HG03280 (cell line): Measurements from ENCODE around the gene IGSF8.
"Not testable (repeated sequence)": the region's sequence is repeated elsewhere in the genome, so short reads cannot be mapped to it uniquely, and the experiment has no call there.

Experiments
- ATAC-seq: cut with Tn5 transposase; IDR thresholded peaks from one replicate; pipeline ENCODE4 v1.9.1; 2021; ENCODE audit warnings: mild to moderate bottlenecking, moderate library complexity; ENCODE audit not compliant: unreplicated experiment

The IGSF8 gene

GRCh38 chr1:160127865-160128523 lies 29.6 kb upstream of the IGSF8 start:
- ATAC-seq = no peak

GRCh38 chr1:160127381-160127780 lies 29.0 kb upstream of the IGSF8 start:
- no peak for ATAC-seq

DNA sequence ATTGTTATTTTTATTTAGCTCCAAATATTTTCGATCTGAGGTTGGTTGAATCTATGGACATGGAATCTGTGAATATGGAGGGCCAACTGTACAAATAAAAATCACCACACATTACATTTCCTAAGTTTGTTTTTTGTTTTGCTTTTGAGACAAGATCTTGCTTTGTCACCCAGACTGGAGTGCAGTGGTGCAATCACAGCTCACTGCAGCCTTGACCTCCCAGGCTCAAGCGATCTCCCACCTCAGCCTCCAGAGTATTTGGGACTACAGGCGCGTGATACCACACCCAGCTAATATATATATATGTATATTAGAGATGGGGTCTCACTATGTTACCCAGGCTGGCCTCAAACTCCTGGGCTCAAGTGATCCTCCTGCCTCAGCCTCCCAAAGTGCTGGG lies 27.9 kb upstream of the IGSF8 start:
- ATAC-seq = not testable (repeated sequence)

DNA sequence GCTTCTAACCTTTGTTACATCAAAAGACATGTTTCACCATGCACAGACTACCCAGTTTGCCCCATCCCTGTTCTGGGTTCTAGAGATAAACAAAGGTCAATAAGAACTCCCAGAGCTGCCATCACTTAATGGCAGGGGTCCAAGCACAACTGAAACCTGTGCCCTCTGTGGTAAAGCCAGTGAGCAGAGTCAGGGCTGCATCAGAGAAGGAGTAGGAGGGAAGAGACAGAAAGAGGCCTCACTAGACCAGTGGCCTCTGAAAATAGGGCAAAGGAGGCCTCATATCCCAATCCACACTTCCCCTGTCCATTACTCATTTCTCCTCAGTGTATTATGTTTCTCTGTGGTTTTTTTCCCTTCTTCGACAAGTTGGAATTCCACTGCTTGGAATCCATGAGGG lies 27.3 kb upstream of the IGSF8 start:
- ATAC-seq = no peak

- ATAC-seq = no peak
Measured at GRCh38 chr1:160124705-160125478, 26.5 kb upstream of the IGSF8 start.

DNA sequence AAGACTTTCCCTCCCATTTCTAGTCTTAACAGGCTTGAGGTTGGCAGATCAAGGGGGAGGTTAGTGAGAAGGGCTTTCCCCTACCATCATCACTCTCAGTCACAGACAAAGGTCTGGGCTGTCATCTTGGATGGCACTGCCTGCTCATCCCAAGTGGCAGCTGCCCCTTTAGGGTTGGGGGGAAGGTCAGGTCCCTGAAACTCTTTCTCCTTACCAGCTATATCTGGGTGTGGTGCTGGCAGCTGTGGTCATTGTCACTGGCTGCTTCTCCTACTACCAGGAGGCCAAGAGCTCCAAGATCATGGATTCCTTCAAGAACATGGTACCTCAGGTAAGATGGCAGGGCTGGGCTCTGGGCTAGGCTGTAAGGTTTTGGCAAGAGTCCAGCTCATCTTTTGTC lies 25.3 kb upstream of the IGSF8 start:
- no peak for ATAC-seq

DNA sequence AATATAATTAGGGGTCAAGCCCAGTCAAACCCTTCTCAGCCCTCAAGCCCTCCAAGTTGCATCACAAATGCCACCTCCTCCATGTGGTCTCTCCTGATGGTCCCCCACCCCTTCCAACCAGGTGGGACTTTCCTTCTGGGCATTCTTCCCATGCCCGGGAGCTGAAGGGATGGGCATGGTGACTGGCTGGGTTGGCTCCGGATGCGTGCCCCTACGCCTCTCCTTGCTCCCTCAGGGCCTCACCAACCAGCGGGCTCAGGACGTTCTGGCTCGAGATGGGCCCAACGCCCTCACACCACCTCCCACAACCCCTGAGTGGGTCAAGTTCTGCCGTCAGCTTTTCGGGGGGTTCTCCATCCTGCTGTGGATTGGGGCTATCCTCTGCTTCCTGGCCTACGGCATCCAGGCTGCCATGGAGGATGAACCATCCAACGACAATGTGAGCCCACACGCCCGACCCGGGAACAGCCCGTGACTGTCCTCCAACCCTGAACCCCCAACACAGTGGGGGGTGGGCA lies 24.6 kb upstream of the IGSF8 start:
- no peak for ATAC-seq

DNA sequence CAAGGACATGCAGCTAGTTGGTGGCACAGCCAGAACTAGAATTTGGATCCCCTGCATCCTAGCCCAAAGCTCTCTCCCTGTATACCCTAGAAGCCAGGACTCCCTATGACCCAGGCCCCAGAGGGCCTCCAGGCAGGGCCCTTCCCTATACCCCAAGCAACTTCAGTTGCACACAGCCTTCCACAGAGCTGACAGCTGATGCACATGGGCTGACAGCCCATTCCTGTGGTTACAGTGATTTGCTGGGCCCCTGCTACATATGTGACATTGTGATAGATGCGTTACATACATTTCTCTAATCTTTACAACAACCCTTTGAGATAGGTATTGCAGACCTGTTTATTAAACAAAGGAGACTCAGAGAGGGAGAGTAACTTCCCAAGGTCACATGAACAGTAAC lies 23.0 kb upstream of the IGSF8 start:
- ATAC-seq = no peak

- ATAC-seq = no peak
Measured at GRCh38 chr1:160120797-160121196, 22.4 kb upstream of the IGSF8 start.

DNA sequence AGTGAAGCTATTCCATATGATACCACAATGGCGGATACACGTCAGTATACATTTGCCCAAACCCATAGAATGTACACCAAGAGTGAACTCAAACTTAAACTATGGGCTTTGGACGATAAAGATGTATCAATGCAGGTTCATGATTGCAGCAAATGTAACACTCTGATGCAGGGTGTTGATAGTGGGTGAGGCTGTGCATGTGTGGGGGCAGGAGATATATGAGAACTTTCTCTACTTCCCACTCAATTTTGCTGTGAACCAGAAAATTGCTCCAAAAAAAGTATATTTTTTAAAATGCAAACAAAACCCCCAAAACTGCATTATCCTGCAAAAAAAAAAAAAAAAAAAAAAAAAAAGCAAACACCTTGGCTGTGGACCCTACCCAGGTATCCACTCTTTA lies 20.5 kb upstream of the IGSF8 start:
- no peak for ATAC-seq

DNA sequence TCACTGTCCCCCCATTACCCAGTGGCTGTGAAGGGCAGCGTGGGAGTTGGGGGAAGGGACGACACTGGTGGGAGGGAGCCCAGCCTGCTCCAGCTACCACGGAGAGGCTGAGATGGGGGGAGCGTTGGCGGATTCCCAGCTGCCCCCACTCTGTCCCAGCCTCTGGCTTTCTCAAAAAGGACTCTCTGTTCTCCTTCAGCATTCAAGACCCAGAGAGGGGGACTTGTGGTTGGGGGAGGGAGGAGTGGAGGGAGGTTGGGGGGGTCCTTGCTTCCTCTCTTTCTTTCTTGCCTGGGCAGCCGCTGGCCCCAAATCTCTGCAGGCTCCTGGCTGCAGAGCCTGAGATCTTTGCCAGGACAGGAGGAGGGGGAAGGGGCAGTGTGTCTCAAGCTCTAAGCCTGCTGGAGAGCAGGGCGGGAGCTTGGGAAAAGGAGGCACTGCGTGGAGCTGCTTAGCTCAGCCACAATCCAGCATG lies 19.3 kb upstream of the IGSF8 start:
- ATAC-seq = no peak

- ATAC-seq = no peak
Measured at GRCh38 chr1:160117300-160117699, 18.9 kb upstream of the IGSF8 start.

- ATAC-seq = no peak
Measured at GRCh38 chr1:160116283-160117147, 18.1 kb upstream of the IGSF8 start.

DNA sequence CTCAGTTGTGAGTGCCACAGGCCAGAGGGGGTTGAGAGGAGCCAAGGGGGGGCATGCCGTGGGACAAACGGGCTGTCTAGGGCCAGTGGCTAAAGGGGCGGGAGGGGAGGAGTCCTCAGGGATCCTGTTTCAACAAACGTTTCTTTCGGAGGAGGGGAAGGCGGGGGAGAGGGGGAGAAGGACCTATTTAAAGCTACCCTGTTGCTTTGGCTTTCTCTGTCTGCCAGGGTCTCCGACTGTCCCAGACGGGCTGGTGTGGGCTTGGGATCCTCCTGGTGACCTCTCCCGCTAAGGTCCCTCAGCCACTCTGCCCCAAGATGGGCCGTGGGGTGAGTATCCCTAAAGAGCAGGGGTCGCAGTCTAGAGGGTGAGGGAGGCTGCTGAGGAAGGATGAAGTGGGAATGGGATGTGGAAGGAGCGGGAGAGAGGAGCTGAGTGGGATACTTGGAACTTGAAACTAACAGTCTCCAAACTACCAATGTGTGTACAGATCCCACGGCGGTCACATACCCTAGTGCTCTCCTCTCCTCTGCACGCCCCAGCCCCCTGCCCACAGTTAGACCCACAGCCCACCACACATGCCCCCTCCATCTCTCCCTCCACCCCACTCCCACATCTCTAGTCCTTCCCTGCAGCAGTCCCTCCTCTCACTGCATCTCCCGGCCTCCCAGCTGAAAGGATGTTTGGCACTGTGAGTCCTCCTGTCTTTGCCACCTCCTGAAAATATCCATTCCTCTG lies 17.3 kb upstream of the IGSF8 start, which contains the start of gene ATP1A2:
TSS of gene ATP1A2 (plus strand) at position 215 of the 738 bp plus-strand sequence. CDS start at position 318, 103 bp downstream.
- no peak for ATAC-seq

DNA sequence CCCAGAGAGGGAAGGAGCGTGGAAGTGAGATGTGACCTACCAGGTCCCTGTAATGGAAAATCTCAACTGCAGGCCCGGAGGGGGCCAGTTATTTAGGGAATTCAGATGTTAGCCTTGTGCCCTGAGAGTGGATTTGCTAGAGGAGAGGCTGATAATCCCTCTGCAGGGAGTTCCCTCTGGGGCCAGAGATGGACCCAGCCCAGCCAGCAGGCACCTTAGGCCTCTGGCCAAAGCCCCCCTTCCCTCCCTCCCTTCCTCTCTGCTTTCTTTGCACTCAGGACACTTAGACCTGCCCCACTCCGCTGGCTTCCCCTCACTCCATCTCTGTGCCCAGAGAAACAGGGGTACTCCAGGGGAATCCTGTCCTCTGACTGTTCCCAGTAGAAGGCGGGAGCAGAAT lies 15.7 kb upstream of the IGSF8 start:
- no peak for ATAC-seq

DNA sequence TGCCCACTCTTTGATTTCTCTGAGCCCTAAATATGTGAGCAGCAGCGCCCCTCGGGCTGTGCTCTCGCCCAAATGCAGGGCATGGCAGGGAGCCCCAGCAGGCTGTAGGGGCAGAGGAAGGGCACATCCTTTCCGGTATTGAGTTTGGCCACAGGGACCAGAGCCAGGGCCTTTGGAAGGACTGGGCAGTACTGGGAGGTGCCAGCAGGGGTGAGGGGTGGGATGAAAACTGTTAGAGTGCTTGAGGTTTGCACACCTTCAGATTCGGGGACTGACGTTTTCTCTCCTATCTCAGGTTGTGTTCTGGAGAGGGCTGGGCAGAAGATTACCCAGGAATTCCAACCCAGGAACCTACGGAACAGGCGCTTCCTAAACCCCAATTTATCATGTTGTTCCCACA lies 15.0 kb upstream of the IGSF8 start:
- no peak for ATAC-seq

- ATAC-seq = no peak
Measured at GRCh38 chr1:160112357-160112756, 13.9 kb upstream of the IGSF8 start.

DNA sequence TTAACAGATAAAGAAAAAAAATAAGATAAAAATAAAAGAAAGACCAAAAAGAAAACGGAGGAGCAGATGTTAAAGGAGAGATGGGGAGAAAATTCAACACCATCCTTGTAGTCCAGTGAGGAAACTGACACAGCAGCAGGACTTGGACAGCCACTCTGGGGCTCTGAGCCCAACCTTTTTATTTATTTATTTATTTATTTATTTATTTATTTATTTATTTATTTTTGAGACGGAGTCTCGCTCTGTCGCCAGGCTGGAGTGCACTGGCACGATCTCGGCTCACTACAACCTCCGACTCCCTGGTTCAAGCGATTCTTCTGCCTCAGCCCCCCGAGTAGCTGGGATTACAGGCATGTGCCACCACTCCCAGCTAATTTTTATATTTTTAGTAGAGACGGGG lies 13.0 kb upstream of the IGSF8 start:
- not testable (repeated sequence) for ATAC-seq

- no peak for ATAC-seq
Measured at GRCh38 chr1:160109686-160110085, 11.3 kb upstream of the IGSF8 start.

- no peak for ATAC-seq
Measured at GRCh38 chr1:160108888-160109662, 10.7 kb upstream of the IGSF8 start.
